Loucy (cell line): Measurements from ENCODE around the gene CLK2.
A peak's percentile ranks its signal among the peaks of the same experiment; 100 is the strongest.

ENCODE experiments used
- H2AFZ ChIP-seq: fragments of 200-600 bp; sonication (generic); 2 replicates; pipeline ENCODE4 v1.6.0; 2016; ENCODE audit warnings: antibody characterized with exemption, mild to moderate bottlenecking, low read length, moderate library complexity
- H3F3A ChIP-seq: fragments of 200-600 bp; 2 replicates; pipeline ENCODE4 v1.6.0; 2016; ENCODE audit warnings: antibody characterized with exemption, low read depth, mild to moderate bottlenecking
- H3K27me3 ChIP-seq: fragments of 200-600 bp; sonication (generic); 2 replicates; pipeline ENCODE4 v1.6.1; 2014; ENCODE audit warnings: low read length, mild to moderate bottlenecking; ENCODE audit not compliant: insufficient read depth, poor library complexity, severe bottlenecking
- H3K36me3 ChIP-seq: fragments of 200-600 bp; sonication (generic); 2 replicates; pipeline ENCODE4 v1.6.1; 2016; ENCODE audit warnings: low read length; ENCODE audit not compliant: insufficient read depth
- H3K4me1 ChIP-seq: fragments of 200-600 bp; sonication (generic); 2 replicates; pipeline ENCODE4 v1.5.1; 2014; ENCODE audit warnings: low read length, mild to moderate bottlenecking; ENCODE audit not compliant: insufficient read depth, poor library complexity, severe bottlenecking
- H3K4me2 ChIP-seq: fragments of 200-600 bp; sonication (generic); 2 replicates; pipeline ENCODE4 v1.6.0; 2014; ENCODE audit warnings: antibody characterized with exemption, low read length, low read depth, mild to moderate bottlenecking; ENCODE audit not compliant: poor library complexity, severe bottlenecking
- H3K4me3 ChIP-seq: fragments of 200-600 bp; sonication (generic); 2 replicates; pipeline ENCODE4 v1.5.1; 2014; ENCODE audit warnings: low read length, mild to moderate bottlenecking, mixed read lengths; ENCODE audit not compliant: poor library complexity, severe bottlenecking
- H3K79me2 ChIP-seq: fragments of 200-600 bp; sonication (generic); 2 replicates; pipeline ENCODE4 v1.6.1; 2014; ENCODE audit warnings: low read length; ENCODE audit not compliant: insufficient read depth
- H3K9ac ChIP-seq: fragments of 200-600 bp; sonication (generic); 2 replicates; pipeline ENCODE4 v1.6.0; 2014; ENCODE audit warnings: mild to moderate bottlenecking, low read depth, low read length, moderate library complexity; ENCODE audit not compliant: poor library complexity, severe bottlenecking
- H3K9me2 ChIP-seq: fragments of 200-600 bp; sonication (generic); replicated peaks from 2 replicates; pipeline ENCODE4 v1.6.1; 2016; ENCODE audit warnings: low read depth, low read length, mixed read lengths
- H3K9me3 ChIP-seq: fragments of 200-600 bp; sonication (generic); 2 replicates; pipeline ENCODE4 v1.6.1; 2014; ENCODE audit warnings: mild to moderate bottlenecking, antibody characterized with exemption, low read length, low read depth; ENCODE audit not compliant: insufficient read depth
- H4K20me1 ChIP-seq: fragments of 200-600 bp; sonication (generic); 2 replicates; pipeline ENCODE4 v1.6.0; 2014; ENCODE audit warnings: antibody characterized with exemption, low read length, mild to moderate bottlenecking; ENCODE audit not compliant: insufficient read depth, poor library complexity, severe bottlenecking
- CTCF ChIP-seq: fragments of 200-600 bp; sonication (generic); conservative IDR thresholded peaks from 2 replicates; pipeline ENCODE4 v1.5.1; 2014; ENCODE audit warnings: mild to moderate bottlenecking, antibody characterized with exemption, low read length
- EZH2phosphoT487 ChIP-seq: fragments of 200-600 bp; IDR thresholded peaks from 2 replicates; pipeline ENCODE4 v1.6.1; 2018; ENCODE audit warnings: antibody characterized with exemption, mild to moderate bottlenecking, moderate library complexity, borderline replicate concordance

CLK2 gene

GRCh38 chr1:155318082-155318481 is 44.8 kb upstream of the CLK2 start:
- no peak for TF ChIP-seq CTCF
- TF ChIP-seq EZH2phosphoT487 = no peak
- peaks cover 32% of the 10 kb centered on the region for H3K79me2 ChIP-seq
- H3K9me3 ChIP-seq = no peaks in the 10 kb centered on the region
- no peak overlapping the region for H3K9ac ChIP-seq
- no peak overlapping the region for H3K4me2 ChIP-seq
- no peaks in the 10 kb centered on the region for H3F3A ChIP-seq
- no peaks in the 10 kb centered on the region for H3K27me3 ChIP-seq
- H3K4me3 ChIP-seq = no peak overlapping the region
- no peak overlapping the region for H2AFZ ChIP-seq
- no peaks in the 10 kb centered on the region for H3K9me2 ChIP-seq
- peaks cover 28% of the 10 kb centered on the region for H4K20me1 ChIP-seq
- H3K4me1 ChIP-seq = peaks cover 9% of the 10 kb centered on the region
- H3K36me3 ChIP-seq = peaks cover 49% of the 10 kb centered on the region; the same call in 1 of the 2 replicates

GRCh38 chr1:155316922-155317321 is 43.6 kb upstream of the CLK2 start:
- Histone ChIP-seq H3K9me2 (no peaks in the 10 kb centered on the region), H3K9ac (no peak overlapping the region), H3K4me1 (peaks cover 11% of the 10 kb centered on the region), H3K4me2 (no peak overlapping the region), H3K27me3 (no peaks in the 10 kb centered on the region), H4K20me1 (peaks cover 28% of the 10 kb centered on the region), H2AFZ (no peak overlapping the region), H3K9me3 (no peaks in the 10 kb centered on the region), H3K4me3 (no peak overlapping the region), H3F3A (no peaks in the 10 kb centered on the region), H3K36me3 (peaks cover 55% of the 10 kb centered on the region; the same call in 1 of the 2 replicates), H3K79me2 (peaks cover 44% of the 10 kb centered on the region)
- TF ChIP-seq EZH2phosphoT487 = no peak
- TF ChIP-seq CTCF = no peak

GRCh38 chr1:155313261-155313660 is 40.0 kb upstream of the CLK2 start:
- no peaks in the 10 kb centered on the region for H3K9me3 ChIP-seq
- H4K20me1 ChIP-seq = peaks cover 38% of the 10 kb centered on the region
- H3K36me3 ChIP-seq = peaks cover 25% of the 10 kb centered on the region; the same call in 1 of the 2 replicates
- peak overlapping the region; percentile 60 for H3K4me2 ChIP-seq
- TF ChIP-seq EZH2phosphoT487 = no peak
- TF ChIP-seq CTCF = no peak
- peaks cover under 1% of the 10 kb centered on the region; the same call in 1 of the 2 replicates for H3F3A ChIP-seq
- no peak overlapping the region for H2AFZ ChIP-seq
- H3K4me1 ChIP-seq = peaks cover 33% of the 10 kb centered on the region
- H3K9ac ChIP-seq = no peak overlapping the region
- peaks cover 5% of the 10 kb centered on the region for H3K27me3 ChIP-seq
- peaks cover 76% of the 10 kb centered on the region for H3K79me2 ChIP-seq
- no peak overlapping the region for H3K4me3 ChIP-seq
- no peaks in the 10 kb centered on the region for H3K9me2 ChIP-seq
